Ectodermal cell (in vitro differentiated cells): ENCODE measurements around the gene GPS1.

Source experiments
- H3K27ac ChIP-seq: 2 replicates; pipeline ENCODE4 v1.7.0; 2013; ENCODE audit warnings: mild to moderate bottlenecking, low read depth, low read length; ENCODE audit not compliant: insufficient read depth, poor library complexity, severe bottlenecking
- H3K27me3 ChIP-seq: 2 replicates; pipeline ENCODE4 v1.7.0; 2013; ENCODE audit warnings: mild to moderate bottlenecking, low read length; ENCODE audit not compliant: insufficient read depth, control insufficient read depth, poor library complexity, severe bottlenecking
- H3K36me3 ChIP-seq: one replicate; pipeline ENCODE4 v1.7.0; 2013; ENCODE audit warnings: low read length; ENCODE audit not compliant: control insufficient read depth, insufficient read depth
- H3K4me1 ChIP-seq: one replicate; pipeline ENCODE4 v1.7.0; 2013; ENCODE audit warnings: low read length; ENCODE audit not compliant: control insufficient read depth, insufficient read depth
- H3K4me3 ChIP-seq: 2 replicates; pipeline ENCODE4 v1.7.0; 2013; ENCODE audit warnings: low read depth, low read length, control low read depth; ENCODE audit not compliant: insufficient read depth
- H3K9me3 ChIP-seq: 2 replicates; pipeline ENCODE4 v1.7.0; 2013; ENCODE audit warnings: mild to moderate bottlenecking, low read length, moderate library complexity; ENCODE audit not compliant: control insufficient read depth
- WGBS, 2 experiments: methylation state at CpG; one replicate each; pipeline ENCODE4 v1.1.7; 2013; ENCODE audit warnings: missing lambda C conversion rate in 2 of 2; 5-methylcytosine and 5-hydroxymethylcytosine counted together

The GPS1 gene

DNA sequence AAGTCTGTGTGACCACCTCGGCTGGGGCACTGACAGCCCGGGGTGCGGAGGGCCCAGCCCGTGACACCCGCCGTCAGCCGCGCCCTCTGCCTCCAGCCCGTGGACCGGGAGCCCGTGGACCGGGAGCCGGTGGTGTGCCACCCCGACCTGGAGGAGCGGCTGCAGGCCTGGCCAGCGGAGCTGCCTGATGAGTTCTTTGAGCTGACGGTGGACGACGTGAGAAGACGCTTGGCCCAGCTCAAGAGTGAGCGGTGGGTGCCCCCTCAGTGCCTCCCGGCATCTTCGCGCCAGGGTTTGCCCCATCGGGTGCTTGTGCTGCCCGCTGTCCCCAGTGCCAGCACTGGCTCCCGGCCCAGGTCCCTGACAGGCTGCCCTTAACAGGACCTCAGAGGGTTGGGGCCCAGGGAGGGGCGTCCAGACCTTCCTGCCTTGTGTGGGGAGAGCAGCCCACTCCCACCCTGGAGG, 42.7 kb upstream of the GPS1 start:
- no peaks in the 10 kb centered on the region for H3K9me3 ChIP-seq
- H3K27me3 ChIP-seq = no peaks in the 10 kb centered on the region
- H3K27ac ChIP-seq = no peak overlapping the region
- H3K4me1 ChIP-seq = peaks cover 12% of the 10 kb centered on the region
- no peak overlapping the region for H3K4me3 ChIP-seq
- WGBS, 2 experiments = 95 to 96% methylated on average over 28 of the region's 28 CpGs
- no peaks in the 10 kb centered on the region for H3K36me3 ChIP-seq

- Histone ChIP-seq H3K4me3 (no peak overlapping the region), H3K27me3 (no peaks in the 10 kb centered on the region), H3K9me3 (no peaks in the 10 kb centered on the region), H3K27ac (no peak overlapping the region), H3K36me3 (no peaks in the 10 kb centered on the region), H3K4me1 (peaks cover 12% of the 10 kb centered on the region)
- WGBS, 2 experiments = 92 to 93% methylated on average over 15 of the region's 15 CpGs
Observed at GRCh38 chr17:82009413-82009812, 42.3 kb upstream of the GPS1 start.

DNA sequence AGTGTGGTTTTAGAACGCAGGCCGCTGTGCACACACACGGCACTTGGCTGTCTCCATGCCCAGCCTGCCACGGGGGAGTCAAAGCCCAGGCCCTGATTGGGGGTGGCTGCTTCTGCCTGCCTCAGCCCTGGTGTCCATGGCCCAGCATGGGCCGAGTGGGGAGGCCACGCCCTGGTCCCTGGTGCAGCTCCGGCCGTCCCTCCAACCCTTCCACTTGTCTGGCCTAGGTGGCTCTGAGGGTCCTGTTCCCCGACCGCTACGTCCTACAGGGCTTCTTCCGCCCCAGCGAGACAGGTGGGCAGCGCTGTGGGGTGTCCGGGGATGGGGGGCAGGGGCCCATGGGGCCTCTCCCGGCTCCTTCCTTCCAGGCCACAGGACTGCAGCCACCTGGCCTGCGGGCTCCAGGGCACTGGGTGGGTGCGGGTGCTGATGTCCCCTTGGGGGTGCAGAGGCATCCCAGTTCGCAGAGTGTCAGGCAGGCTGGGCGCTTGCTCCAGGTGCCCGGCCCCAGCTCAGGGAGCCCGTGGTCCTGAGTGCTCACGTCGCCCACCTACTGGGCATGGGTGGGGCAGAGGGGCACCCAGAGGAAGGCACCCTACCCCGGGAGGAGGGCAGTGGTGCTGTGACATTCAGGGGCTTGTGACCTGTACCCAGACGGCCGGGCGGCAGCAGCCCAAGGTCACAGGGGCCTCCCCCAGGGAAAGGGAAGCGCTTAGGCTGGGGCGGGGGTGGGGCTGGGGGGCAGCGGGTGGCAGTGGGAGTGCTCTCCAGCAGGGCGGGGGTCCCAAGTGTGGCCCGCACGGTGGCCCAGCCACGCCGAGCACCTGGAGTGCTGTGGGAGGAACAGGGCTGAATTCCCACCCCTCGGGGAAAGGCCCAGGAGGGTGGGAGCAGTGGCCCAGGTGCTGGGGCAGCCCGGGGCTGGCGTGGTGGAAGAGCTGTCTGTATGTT, 40.8 kb upstream of the GPS1 start:
- H3K9me3 ChIP-seq = no peaks in the 10 kb centered on the region
- no peak overlapping the region for H3K27ac ChIP-seq
- H3K27me3 ChIP-seq = no peaks in the 10 kb centered on the region
- 95 to 97% methylated on average over 39 of the region's 39 CpGs for WGBS, 2 experiments
- no peaks in the 10 kb centered on the region for H3K36me3 ChIP-seq
- peaks cover 20% of the 10 kb centered on the region for H3K4me1 ChIP-seq
- H3K4me3 ChIP-seq = no peak overlapping the region

GRCh38 chr17:82011617-82012187, 40.0 kb upstream of the GPS1 start:
- H3K4me3 ChIP-seq = no peak overlapping the region
- H3K27me3 ChIP-seq = no peaks in the 10 kb centered on the region
- H3K4me1 ChIP-seq = peaks cover 24% of the 10 kb centered on the region
- no peaks in the 10 kb centered on the region for H3K36me3 ChIP-seq
- no peaks in the 10 kb centered on the region for H3K9me3 ChIP-seq
- no peak overlapping the region for H3K27ac ChIP-seq
- 91 to 95% methylated on average over 19 of the region's 19 CpGs for WGBS, 2 experiments

DNA sequence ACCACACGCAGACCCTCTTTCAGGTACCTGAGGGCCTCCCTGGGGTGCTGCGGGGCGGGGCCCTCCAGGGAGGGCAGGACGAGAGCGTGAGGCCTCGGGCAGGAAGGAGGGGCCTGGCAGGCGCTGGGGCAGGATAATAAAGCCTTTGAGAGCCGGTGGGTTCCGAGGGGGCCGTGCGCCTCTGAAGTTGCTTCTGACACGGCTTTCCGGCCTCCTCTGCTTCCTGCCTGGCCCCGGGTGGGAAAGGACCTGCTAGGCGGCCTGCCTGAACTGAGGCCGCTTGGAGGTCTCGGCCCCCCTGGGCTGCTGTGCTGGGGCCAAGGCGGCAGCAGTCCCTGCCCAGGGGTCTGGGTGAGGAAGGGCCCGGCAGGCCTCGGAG, 39.4 kb upstream of the GPS1 start:
- H3K36me3 ChIP-seq = no peaks in the 10 kb centered on the region
- no peaks in the 10 kb centered on the region for H3K27me3 ChIP-seq
- peaks cover 21% of the 10 kb centered on the region for H3K4me1 ChIP-seq
- no peak overlapping the region for H3K4me3 ChIP-seq
- 76 to 82% methylated on average over 20 of the region's 20 CpGs for WGBS, 2 experiments
- peak overlapping the region; percentile 30 for H3K27ac ChIP-seq
- H3K9me3 ChIP-seq = no peaks in the 10 kb centered on the region

- peaks cover 18% of the 10 kb centered on the region for H3K4me1 ChIP-seq
- no peaks in the 10 kb centered on the region for H3K27me3 ChIP-seq
- H3K36me3 ChIP-seq = no peaks in the 10 kb centered on the region
- no peak overlapping the region for H3K4me3 ChIP-seq
- 79 to 81% methylated on average over 19 of the region's 19 CpGs for WGBS, 2 experiments
- peak overlapping the region; percentile 30 for H3K27ac ChIP-seq
- H3K9me3 ChIP-seq = no peaks in the 10 kb centered on the region
Observed at GRCh38 chr17:82012640-82013295, 38.9 kb upstream of the GPS1 start.

- H3K36me3 ChIP-seq = no peaks in the 10 kb centered on the region
- no peak overlapping the region for H3K27ac ChIP-seq
- H3K9me3 ChIP-seq = no peaks in the 10 kb centered on the region
- H3K4me1 ChIP-seq = peaks cover 18% of the 10 kb centered on the region
- no peak overlapping the region for H3K4me3 ChIP-seq
- WGBS, 2 experiments = 89 to 90% methylated on average over 22 of the region's 22 CpGs
- H3K27me3 ChIP-seq = no peaks in the 10 kb centered on the region
Observed at GRCh38 chr17:82013341-82013740, 38.4 kb upstream of the GPS1 start.

- Histone ChIP-seq H3K27me3 (no peaks in the 10 kb centered on the region), H3K4me3 (no peak overlapping the region), H3K4me1 (peaks cover 18% of the 10 kb centered on the region), H3K27ac (no peak overlapping the region), H3K9me3 (no peaks in the 10 kb centered on the region), H3K36me3 (no peaks in the 10 kb centered on the region)
- 93 to 94% methylated on average over 16 of the region's 16 CpGs for WGBS, 2 experiments
Observed at GRCh38 chr17:82013772-82014321, 37.9 kb upstream of the GPS1 start.

GRCh38 chr17:82014432-82014831, 37.3 kb upstream of the GPS1 start:
- WGBS, 2 experiments = 94 to 96% methylated on average over 23 of the region's 23 CpGs
- Histone ChIP-seq H3K36me3 (no peaks in the 10 kb centered on the region), H3K4me3 (no peak overlapping the region), H3K27ac (no peak overlapping the region), H3K27me3 (no peaks in the 10 kb centered on the region), H3K9me3 (no peaks in the 10 kb centered on the region), H3K4me1 (peaks cover 18% of the 10 kb centered on the region)

DNA sequence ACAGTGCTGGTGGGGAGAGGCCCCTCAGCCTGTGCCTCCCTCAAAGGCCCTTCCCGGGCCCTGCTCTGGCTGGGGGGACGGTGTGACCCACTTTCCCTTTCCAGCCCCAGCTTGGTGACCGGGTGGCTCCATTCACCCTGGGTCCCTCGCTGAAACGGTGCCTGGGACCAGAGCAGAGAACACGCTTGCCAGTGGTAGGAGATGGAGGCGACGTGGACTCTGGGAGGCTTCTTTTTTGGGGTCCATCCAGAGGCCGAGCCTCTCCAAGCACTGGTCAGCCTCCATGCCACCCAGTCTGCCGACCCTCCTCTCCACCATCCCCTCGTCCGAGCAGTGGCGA, 36.8 kb upstream of the GPS1 start:
- H3K27ac ChIP-seq = no peak overlapping the region
- no peak overlapping the region for H3K4me3 ChIP-seq
- H3K9me3 ChIP-seq = no peaks in the 10 kb centered on the region
- WGBS, 2 experiments = 91% methylated on average over 13 of the region's 13 CpGs
- H3K27me3 ChIP-seq = no peaks in the 10 kb centered on the region
- no peaks in the 10 kb centered on the region for H3K36me3 ChIP-seq
- H3K4me1 ChIP-seq = peaks cover 18% of the 10 kb centered on the region
